Measurements from ENCODE around the gene RGS11.

DNA sequence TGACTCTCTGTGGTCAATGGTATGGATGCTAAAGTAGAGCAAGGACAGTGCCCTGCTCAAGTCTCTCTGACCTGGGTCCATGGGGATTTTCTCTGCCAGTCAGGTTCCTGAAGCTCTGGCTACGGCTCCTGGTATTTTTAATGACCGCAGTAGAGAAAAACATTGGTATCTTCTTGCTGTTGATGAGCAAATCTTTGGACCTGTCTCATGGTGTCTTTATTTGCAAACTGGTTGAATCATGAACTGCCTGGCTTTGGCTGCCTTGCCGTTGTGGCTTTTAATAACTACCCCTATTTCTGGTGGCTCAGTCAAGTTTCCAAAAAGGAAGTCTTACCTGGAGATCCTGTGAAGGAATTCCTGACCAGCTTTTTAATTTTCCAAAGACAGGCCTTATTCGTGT lies 32.4 kb downstream of the RGS11 start:
- no peak for TF ChIP-seq EZH2 (IDR thresholded peaks at IDR 0.05; ENCODE audit: insufficient read depth, poor library complexity, severe bottlenecking)
- TF ChIP-seq EZH2phosphoT487 (IDR thresholded peaks at IDR 0.05; ENCODE audit: insufficient read depth, low read depth) = no peak
